ENCODE measurements around the gene DRP2.

The DRP2 gene

DNA sequence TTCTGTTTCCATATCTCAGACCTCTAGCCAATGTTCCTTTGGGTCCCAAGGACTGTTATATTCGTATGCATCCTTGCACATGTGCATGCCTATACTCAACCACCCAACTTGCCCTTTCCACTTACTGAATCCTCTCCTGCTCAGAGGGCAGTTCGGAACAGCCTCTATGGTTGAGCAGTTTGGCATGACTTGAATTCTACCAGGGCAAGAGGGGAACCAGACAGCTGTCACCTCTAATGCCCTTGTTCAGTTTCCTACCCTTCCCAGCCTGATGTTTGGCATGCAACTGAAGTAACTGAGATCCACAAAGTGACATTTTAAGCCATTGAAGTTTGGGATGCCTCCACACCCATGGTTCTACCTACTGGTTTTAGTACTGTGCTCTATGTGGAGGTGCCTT, 17.5 kb downstream of the DRP2 start:
- no peak for TF ChIP-seq CTCF (conservative IDR thresholded peaks at IDR 0.05; ENCODE audit: low read depth, low read length)

GRCh38 chrX:101241531-101241930, 21.9 kb downstream of the DRP2 start:
- TF ChIP-seq CTCF (conservative IDR thresholded peaks at IDR 0.05; ENCODE audit: low read depth, low read length) = no peak
- no peak overlapping the region for H3K4me3 ChIP-seq (ENCODE audit: low read length)
- no peak for DNase-seq (ENCODE audit: low read depth)

More for the DNA sequence above, 17.5 kb downstream of the DRP2 start:
- no peak for DNase-seq (ENCODE audit: low read depth)
- no peak overlapping the region for H3K4me3 ChIP-seq (ENCODE audit: low read length)

DNA sequence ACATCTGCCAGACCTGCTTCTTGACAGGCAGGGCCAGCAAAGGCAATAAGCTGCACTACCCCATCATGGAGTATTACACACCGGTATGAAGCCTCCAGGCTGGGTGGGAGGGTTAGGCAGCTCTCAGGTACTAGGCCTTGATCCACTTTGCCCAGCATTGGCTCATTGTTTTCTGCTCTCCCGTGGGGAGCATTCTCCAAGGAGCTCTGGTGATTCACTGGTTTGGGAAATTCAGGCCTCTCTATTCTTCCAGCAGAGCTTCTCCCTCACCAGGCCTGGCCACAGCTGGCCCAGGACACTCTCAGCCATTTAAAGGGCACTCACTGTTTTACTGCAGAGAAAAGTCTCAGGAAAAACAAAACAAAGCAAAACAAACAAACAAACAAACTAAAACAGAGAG, 33.0 kb downstream of the DRP2 start:
- no peak for DNase-seq (ENCODE audit: low read depth)
- TF ChIP-seq CTCF (conservative IDR thresholded peaks at IDR 0.05; ENCODE audit: low read depth, low read length) = no peak
- no peak overlapping the region for H3K4me3 ChIP-seq (ENCODE audit: low read length)

- no peak overlapping the region for H3K4me3 ChIP-seq (ENCODE audit: low read length)
- peak; percentile 2 for DNase-seq (ENCODE audit: low read depth)
- no peak for TF ChIP-seq CTCF (conservative IDR thresholded peaks at IDR 0.05; ENCODE audit: low read depth, low read length)
These were observed 38.1 kb downstream of the DRP2 start for GRCh38 chrX:101257448-101258258.

- no peak overlapping the region for H3K4me3 ChIP-seq (ENCODE audit: low read length)
- no peak for TF ChIP-seq CTCF (conservative IDR thresholded peaks at IDR 0.05; ENCODE audit: low read depth, low read length)
- DNase-seq (ENCODE audit: low read depth) = no peak
These were observed 38.6 kb downstream of the DRP2 start for GRCh38 chrX:101258259-101258581.

DNA sequence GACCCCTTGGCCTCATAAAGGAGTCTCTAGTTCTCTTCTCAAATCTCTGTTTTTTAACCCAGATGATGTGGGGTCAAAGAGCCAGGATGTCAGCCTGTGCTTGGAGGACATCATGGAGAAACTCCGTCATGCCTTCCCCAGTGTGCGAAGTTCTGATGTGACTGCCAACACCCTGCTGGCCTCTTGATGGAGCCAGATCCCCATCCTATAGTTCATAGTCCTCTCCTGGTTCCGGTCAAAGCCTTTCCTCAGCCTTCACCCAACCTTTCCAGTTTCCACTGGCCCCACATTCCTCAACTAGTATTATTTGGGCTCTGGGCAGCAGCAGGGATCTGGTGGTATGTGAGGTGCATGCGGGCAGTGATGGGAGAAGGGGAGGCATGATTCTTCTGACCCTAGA, 40.8 kb downstream of the DRP2 start:
- DNase-seq (ENCODE audit: low read depth) = no peak
- H3K4me3 ChIP-seq (ENCODE audit: low read length) = no peak overlapping the region
- TF ChIP-seq CTCF (conservative IDR thresholded peaks at IDR 0.05; ENCODE audit: low read depth, low read length) = no peak

GRCh38 chrX:101262590-101262989, 43.0 kb downstream of the DRP2 start:
- no peak for DNase-seq (ENCODE audit: low read depth)
- TF ChIP-seq CTCF (conservative IDR thresholded peaks at IDR 0.05; ENCODE audit: low read depth, low read length) = no peak
- H3K4me3 ChIP-seq (ENCODE audit: low read length) = no peak overlapping the region

Data from retinal pigment epithelial cell (primary cell).